ENCODE data around the gene COL6A2.

- TF ChIP-seq CTCF (conservative IDR thresholded peaks at IDR 0.05; ENCODE audit: low read depth in 2 of 2) (no peak), CREB1 (CRISPR knock-in tag; IDR thresholded peaks at IDR 0.05; ENCODE audit: low read depth) (no peak), JUNB (IDR thresholded peaks at IDR 0.05; ENCODE audit: unreplicated experiment) (no peak), POLR2AphosphoS5 (IDR thresholded peaks at IDR 0.05; ENCODE audit: low read depth) (no peak), REST (IDR thresholded peaks at IDR 0.05; ENCODE audit: unreplicated experiment) (no peak), ZNF114 (CRISPR knock-in tag; IDR thresholded peaks at IDR 0.05) (no peak), ZNF331 (CRISPR knock-in tag; IDR thresholded peaks at IDR 0.05; ENCODE audit: low read depth) (no peak), EZH2phosphoT487 (IDR thresholded peaks at IDR 0.05; ENCODE audit: unreplicated experiment) (no peak)
Observed at GRCh38 chr21:46171585-46171984, 73.7 kb downstream of the COL6A2 start.

All from GM23338 (cell line).